Body of pancreas (tissue), 4 donors: ENCODE results near the gene PAPOLG. TPM values are rescaled to one million over a fixed set of nuclear protein-coding genes. Genes with fewer than 3 reads are reported as not detected.
"Not testable (repeated sequence)": the region's sequence is repeated elsewhere in the genome, so short reads cannot be mapped to it uniquely, and the experiment has no call there.

ENCODE experiments used
- ATAC-seq: fragments of 150-250 bp; one replicate; pipeline ENCODE4 v1.9.1; 2016
- DNase-seq, 4 donors: peaks; one replicate each; pipeline ENCODE4 v3.0.0-alpha.2; 2019
- H3K27ac ChIP-seq, 4 donors: fragments of 200-600 bp; sonication (generic); 1 replicate in 3 of 4; 2 replicates in 1 of 4; pipeline versions ENCODE4 v1.5.1 to v1.6.1; 2016 to 2019; ENCODE audit warnings: mild to moderate bottlenecking in 1 of 4, mixed read lengths in 1 of 4, moderate library complexity in 1 of 4
- H3K27me3 ChIP-seq, 2 donors: fragments of 200-600 bp; sonication (generic); one replicate each; pipeline ENCODE4 v1.6.0; 2016; ENCODE audit warnings: mild to moderate bottlenecking in 1 of 2
- H3K36me3 ChIP-seq, 2 donors: fragments of 200-600 bp; sonication (generic); replicated peaks in 1 of 2; 2 replicates each; pipeline ENCODE4 v1.5.1; 2016; ENCODE audit warnings: low read depth in 2 of 2; ENCODE audit not compliant: insufficient read depth in 1 of 2
- H3K4me1 ChIP-seq: fragments of 200-600 bp; sonication (generic); one replicate; pipeline ENCODE4 v1.6.0; 2016
- H3K4me3 ChIP-seq, 2 donors: fragments of 200-600 bp; sonication (generic); 1 replicate in 1 of 2; 2 replicates in 1 of 2; pipeline ENCODE4 v1.5.1; 2016 to 2019
- H3K9me3 ChIP-seq, 3 donors: fragments of 200-600 bp; sonication (generic); 1 replicate in 2 of 3; 2 replicates in 1 of 3; pipeline ENCODE4 v1.5.1; 2016
- POLR2A ChIP-seq, 3 donors: fragments of 450-650 bp; IDR thresholded peaks; one replicate each; pipeline ENCODE4 v1.6.1; 2016; ENCODE audit warnings: antibody characterized with exemption in 3 of 3, mild to moderate bottlenecking in 2 of 3
- WGBS, 2 donors: methylation state at CpG; one replicate each; pipeline ENCODE4 v1.1.5; 2017; 5-methylcytosine and 5-hydroxymethylcytosine counted together
- intact Hi-C: fragments of 100-400 bp; cut with DNase I; formaldehyde crosslinking; loops from one replicate; pipeline ENCODE4 v1.15.1; 2023
- total RNA-seq, 2 donors: library from RNA; depleted of rRNA; stranded (reverse); fragments of >200 nt; gene quantifications; one replicate each; pipeline ENCODE4 v1.1.0, GENCODE V29; 2016
- TF ChIP-seq, protein P1 (sequence below), 7 experiments: fragments of 450-650 bp in 4 of 7; fragments of 200-600 bp in 3 of 7; sonication (generic) in 3 of 7; IDR thresholded peaks; one replicate each; pipeline ENCODE4 v1.5.1; 2016 to 2019; ENCODE audit warnings: antibody characterized with exemption in 7 of 7

Gene PAPOLG
- total RNA-seq, 2 donors from 2014 or later = 4.0 to 6.5 TPM

DNA sequence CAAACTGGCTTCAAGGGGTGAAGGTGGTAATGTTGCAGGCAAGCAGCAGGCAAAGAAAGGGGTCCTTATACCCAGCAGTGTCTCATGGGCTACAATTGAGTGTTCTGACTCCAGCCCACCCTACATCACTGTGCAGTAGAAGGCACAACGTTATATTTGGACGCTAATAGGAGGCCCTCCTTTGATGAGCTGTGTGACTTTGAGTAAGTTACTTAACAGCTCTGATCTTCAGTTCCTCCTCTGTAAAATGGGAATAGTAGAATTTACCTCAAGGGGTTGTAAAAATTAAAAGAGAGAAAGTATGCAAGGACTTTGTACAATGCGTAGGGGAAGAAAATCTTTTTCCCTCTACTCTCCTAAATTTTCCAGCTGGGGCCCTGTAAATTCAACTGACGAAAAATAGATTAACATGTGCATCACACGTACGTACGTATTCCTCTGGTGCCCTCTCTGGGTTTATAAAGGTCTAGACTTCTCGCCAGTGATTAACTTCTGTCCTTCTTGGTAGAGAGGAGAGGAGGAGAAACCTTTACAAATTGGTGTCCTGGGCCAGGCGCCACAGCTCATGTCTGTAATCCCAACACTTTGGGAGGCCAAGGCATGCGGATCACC lies 67.7 kb downstream of the PAPOLG start:
- intact Hi-C loops = no loop called here
- H3K27ac ChIP-seq = no peak overlapping the region
- no peak overlapping the region for H3K4me3 ChIP-seq
- H3K27me3 ChIP-seq = no peaks in the 10 kb centered on the region
- no peak for ATAC-seq
- H3K9me3 ChIP-seq = no peaks in the 10 kb centered on the region
- DNase-seq = no peak
- WGBS, 2 donors = 77 to 82% methylated on average over 10 of the region's 10 CpGs
- no peaks in the 10 kb centered on the region for H3K36me3 ChIP-seq
- no peak for TF ChIP-seq POLR2A (IDR thresholded peaks at IDR 0.05)
- TF ChIP-seq, protein P1, sequence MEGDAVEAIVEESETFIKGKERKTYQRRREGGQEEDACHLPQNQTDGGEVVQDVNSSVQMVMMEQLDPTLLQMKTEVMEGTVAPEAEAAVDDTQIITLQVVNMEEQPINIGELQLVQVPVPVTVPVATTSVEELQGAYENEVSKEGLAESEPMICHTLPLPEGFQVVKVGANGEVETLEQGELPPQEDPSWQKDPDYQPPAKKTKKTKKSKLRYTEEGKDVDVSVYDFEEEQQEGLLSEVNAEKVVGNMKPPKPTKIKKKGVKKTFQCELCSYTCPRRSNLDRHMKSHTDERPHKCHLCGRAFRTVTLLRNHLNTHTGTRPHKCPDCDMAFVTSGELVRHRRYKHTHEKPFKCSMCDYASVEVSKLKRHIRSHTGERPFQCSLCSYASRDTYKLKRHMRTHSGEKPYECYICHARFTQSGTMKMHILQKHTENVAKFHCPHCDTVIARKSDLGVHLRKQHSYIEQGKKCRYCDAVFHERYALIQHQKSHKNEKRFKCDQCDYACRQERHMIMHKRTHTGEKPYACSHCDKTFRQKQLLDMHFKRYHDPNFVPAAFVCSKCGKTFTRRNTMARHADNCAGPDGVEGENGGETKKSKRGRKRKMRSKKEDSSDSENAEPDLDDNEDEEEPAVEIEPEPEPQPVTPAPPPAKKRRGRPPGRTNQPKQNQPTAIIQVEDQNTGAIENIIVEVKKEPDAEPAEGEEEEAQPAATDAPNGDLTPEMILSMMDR (IDR thresholded peaks at IDR 0.05) = no peak
- no peaks in the 10 kb centered on the region for H3K4me1 ChIP-seq

DNA sequence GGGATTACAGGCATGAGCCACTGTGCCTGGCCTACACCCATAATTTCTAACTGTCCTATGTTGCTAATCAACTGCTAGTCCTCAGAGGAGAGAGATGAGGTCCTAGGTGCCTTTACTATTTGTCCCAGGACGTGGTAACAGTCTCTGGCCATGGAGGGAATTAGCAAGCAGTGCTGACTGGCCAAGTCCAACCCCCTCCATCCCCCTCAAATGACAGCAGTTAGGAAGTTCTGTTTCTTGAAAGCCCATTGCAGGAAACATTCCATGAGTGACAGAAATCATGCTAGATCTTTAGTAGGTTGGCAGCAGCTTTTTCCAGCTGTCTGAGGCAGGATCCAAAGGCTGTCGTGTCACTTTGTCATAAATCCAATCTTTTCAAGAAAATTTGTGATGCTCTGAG lies 69.6 kb downstream of the PAPOLG start:
- no peaks in the 10 kb centered on the region for H3K4me1 ChIP-seq
- no peaks in the 10 kb centered on the region for H3K36me3 ChIP-seq
- TF ChIP-seq POLR2A (IDR thresholded peaks at IDR 0.05) = no peak
- TF ChIP-seq, protein P1 (IDR thresholded peaks at IDR 0.05) = no peak
- DNase-seq (no peak), ATAC-seq (no peak)
- no peak overlapping the region for H3K27ac ChIP-seq
- no peaks in the 10 kb centered on the region for H3K9me3 ChIP-seq
- intact Hi-C loops = no loop called here
- H3K4me3 ChIP-seq = no peak overlapping the region
- WGBS, 2 donors = 39 to 64% methylated on average over 2 of the region's 2 CpGs
- no peaks in the 10 kb centered on the region for H3K27me3 ChIP-seq

DNA sequence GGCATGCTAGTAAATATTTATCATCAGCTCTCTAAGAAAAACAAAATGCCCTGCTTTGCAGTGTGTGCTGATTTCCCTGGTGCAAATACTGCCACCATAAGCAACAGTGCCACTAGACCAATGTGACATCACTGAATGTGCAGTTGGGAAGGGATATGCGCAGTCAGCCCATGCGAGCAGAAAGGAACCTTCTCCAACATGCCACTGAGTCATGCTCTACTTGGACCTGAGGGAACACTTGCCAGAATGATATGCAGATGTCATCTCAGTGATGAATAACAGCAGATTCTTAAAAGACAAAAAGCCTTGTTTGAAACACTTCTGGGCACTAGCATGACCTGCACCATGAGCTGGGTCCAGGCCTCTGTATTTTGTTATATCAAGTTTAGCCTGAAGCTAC lies 70.0 kb downstream of the PAPOLG start:
- intact Hi-C loops = no loop called here
- Histone ChIP-seq H3K27me3 (no peaks in the 10 kb centered on the region), H3K36me3 (no peaks in the 10 kb centered on the region), H3K27ac (no peak overlapping the region), H3K9me3 (no peaks in the 10 kb centered on the region), H3K4me3 (no peak overlapping the region), H3K4me1 (no peaks in the 10 kb centered on the region)
- DNase-seq (no peak), ATAC-seq (no peak)
- TF ChIP-seq POLR2A (IDR thresholded peaks at IDR 0.05) = no peak
- WGBS, 2 donors = 92 to 100% methylated on average over 1 to 2 of the region's 2 CpGs

DNA sequence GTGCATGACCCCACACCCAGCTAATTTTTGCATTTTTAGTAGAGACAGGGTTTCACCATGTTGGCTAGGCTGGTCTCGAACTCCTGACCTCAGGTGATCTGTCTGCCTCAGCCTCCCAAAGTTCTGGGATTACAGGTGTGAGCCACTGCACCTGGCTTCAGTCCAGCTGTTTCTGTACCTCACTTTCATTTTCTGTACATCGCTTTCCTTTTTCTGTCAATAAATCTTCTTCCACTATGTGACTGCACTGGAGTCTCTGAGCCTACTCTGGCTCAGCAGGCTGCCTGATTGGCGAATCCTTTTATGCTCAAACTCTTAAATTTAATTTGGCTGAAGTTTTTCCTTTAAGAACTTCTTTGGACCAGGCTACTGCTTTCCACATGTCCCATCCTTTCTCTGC lies 70.8 kb downstream of the PAPOLG start:
- H3K36me3 ChIP-seq, H3K4me3 ChIP-seq, H3K27me3 ChIP-seq, H3K27ac ChIP-seq, H3K4me1 ChIP-seq, ATAC-seq, intact Hi-C loops, H3K9me3 ChIP-seq, DNase-seq: not testable (repeated sequence)
- 89 to 93% methylated on average over 3 of the region's 3 CpGs for WGBS, 2 donors

DNA sequence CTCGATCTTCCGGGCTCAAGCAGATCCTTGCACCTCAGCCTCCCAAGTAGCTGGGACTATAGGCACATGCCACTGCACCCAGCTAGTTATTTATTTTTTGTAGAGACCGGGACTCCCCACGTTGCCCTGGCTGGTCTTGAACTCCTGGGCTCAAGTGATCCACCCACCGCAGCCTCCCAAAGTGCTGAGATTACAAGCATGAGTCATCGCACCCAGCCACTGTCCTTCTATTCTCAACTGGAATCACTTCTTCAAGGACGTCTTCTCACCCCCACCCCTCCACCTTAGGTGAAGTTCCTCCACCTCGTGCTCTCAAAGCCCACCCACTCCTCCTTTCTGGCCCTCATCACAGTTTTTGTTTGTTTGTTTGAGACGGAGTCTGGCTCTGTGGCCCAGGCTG lies 71.3 kb downstream of the PAPOLG start:
- no peak overlapping the region for H3K27ac ChIP-seq
- TF ChIP-seq, protein P1 (IDR thresholded peaks at IDR 0.05) = no peak
- TF ChIP-seq POLR2A (IDR thresholded peaks at IDR 0.05) = no peak
- H3K9me3 ChIP-seq = no peaks in the 10 kb centered on the region
- WGBS, 2 donors = 76 to 77% methylated on average over 8 to 9 of the region's 9 CpGs
- ATAC-seq = no peak
- no peak overlapping the region for H3K4me3 ChIP-seq
- H3K4me1 ChIP-seq = no peaks in the 10 kb centered on the region
- intact Hi-C loops = no loop called here
- DNase-seq = no peak
- H3K27me3 ChIP-seq = no peaks in the 10 kb centered on the region
- no peaks in the 10 kb centered on the region for H3K36me3 ChIP-seq

DNA sequence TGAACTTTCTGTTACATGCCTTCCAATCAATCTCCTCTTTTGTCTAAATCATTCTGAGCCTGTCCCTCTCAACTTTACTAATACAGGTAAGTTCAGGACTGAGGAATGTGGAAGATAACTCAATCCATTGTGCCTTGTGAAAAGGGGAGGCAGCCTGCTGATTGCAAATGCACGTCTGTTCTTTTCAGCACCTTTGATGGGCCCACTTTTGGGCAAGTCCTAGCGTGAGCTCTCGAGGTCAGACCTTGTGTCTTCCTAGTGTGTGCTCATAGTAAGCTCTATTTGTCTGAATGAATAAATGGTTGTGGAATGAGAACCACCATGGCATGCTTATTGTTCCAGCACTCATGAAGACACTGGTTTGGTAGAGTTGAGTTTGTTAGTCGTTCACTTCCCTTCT lies 74.9 kb downstream of the PAPOLG start:
- no peaks in the 10 kb centered on the region for H3K36me3 ChIP-seq
- intact Hi-C loops = no loop called here
- H3K4me1 ChIP-seq = no peaks in the 10 kb centered on the region
- TF ChIP-seq, protein P1 (IDR thresholded peaks at IDR 0.05) = no peak
- no peak for TF ChIP-seq POLR2A (IDR thresholded peaks at IDR 0.05)
- ATAC-seq (no peak), DNase-seq (no peak)
- no peak overlapping the region for H3K27ac ChIP-seq
- WGBS, 2 donors = 58 to 74% methylated on average over 4 of the region's 4 CpGs
- H3K27me3 ChIP-seq = no peaks in the 10 kb centered on the region
- no peak overlapping the region for H3K4me3 ChIP-seq
- H3K9me3 ChIP-seq = no peaks in the 10 kb centered on the region
